Cardiac ventricle fibroblast (primary cell): ENCODE results near the gene RAD51AP1. TPM values are rescaled to one million over a fixed set of nuclear protein-coding genes. Genes with fewer than 3 reads are reported as not detected.

Experiments used
- total RNA-seq: library from RNA; depleted of rRNA; stranded (reverse); fragments of >200 nt; gene quantifications from 2 replicates; pipeline ENCODE4 v1.2.3, GENCODE V29; 2015

Gene RAD51AP1, protein sequence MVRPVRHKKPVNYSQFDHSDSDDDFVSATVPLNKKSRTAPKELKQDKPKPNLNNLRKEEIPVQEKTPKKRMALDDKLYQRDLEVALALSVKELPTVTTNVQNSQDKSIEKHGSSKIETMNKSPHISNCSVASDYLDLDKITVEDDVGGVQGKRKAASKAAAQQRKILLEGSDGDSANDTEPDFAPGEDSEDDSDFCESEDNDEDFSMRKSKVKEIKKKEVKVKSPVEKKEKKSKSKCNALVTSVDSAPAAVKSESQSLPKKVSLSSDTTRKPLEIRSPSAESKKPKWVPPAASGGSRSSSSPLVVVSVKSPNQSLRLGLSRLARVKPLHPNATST
- total RNA-seq, result 1.7 and 2.3 TPM in 2 replicates

DNA sequence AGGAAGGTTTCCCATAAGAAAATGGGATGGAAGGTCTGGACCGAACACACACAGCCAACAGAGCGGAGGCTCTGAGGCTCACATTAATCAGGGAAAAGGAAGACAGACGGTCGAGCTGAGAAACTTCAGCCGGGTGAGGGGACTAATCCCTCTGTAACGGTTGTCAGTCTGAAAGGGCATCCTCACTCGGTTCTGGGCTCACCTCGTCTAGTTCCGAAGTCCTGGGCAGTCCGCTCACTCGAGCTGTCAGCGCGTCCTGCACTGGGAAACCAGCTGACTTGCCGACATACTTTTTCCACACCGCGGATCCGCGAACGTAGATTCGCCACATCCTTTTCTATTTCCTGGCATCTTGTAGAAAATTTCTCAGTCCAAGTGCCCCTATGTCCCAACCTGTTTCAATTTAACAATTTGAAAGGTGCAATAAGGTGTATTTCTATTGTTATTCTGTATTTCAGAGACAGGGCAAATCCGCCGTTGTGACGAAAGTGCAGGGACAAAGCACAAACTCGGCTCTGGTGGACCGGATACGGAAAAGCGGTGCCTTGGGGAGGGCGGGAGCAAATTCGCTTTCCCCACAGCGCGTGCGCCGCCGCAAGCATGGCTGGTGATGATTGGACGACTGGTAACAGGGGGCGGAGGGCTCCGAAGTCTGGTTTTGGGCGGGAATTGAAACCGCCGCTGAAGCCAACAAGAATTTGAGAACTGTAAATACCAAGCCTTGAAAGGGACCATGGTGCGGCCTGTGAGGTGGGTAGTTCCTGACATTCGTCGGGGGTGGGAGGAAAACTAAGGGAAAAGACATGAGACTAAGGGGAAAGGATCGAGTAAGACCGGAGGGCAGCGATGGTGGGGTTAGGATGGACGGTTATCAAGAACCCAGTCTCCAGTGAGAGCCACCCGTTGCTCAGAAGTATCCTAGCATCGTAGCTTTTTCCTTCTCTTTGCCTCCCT, at the start of gene RAD51AP1:
Gene RAD51AP1 (plus strand): TSS at position 684 of the 954 bp plus-strand sequence. CDS start 50 bp downstream, at position 734.

DNA sequence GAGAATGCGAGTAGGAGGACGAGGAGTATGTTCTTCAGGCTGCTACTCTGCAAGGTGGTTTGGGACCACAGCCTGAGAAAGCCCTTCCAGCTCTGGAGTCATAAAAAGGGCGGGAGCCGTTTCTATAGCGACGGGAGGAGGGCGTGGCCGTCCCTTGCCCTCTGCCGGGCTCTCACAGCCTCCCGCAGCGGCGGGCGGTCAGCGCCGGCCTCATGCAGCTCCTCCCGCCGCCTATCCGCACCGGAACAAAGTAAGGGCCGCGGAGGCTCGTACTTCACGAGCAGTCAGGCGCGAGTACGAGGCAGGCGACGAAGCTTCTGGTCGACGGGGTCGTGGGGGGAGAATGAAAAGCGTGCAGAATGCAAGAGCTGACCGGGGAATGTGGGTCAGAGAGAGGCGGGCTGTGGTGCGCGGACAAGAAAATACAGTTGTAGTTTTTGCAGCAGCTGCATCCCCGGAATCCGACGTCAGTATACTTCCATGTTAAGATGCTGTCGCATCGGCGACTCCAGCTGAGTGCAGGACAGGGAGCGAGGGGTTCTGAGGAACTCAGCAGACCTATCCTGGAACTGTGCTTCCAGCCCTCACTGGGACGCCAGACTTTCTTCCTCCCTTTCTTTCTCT, 23.5 kb downstream of the RAD51AP1 start, which contains the start of gene DYRK4:
Gene DYRK4 (plus strand): TSS at position 175 of the 624 bp plus-strand sequence. CDS start 38 bp downstream, at position 213.

Other genes with a start within 250 kb of the RAD51AP1 start
- 3.3 and 4.8 TPM in 2 replicates for gene TIGAR, start 217.7 kb upstream of the RAD51AP1 start, total RNA-seq
- gene FGF23, start 159.2 kb upstream of the RAD51AP1 start, total RNA-seq, result not detected in 2 replicates
- gene FGF6, start 93.1 kb upstream of the RAD51AP1 start, total RNA-seq, result not detected in 2 replicates
- 19.7 and 35.8 TPM in 2 replicates for gene DYRK4, start 23.3 kb downstream of the RAD51AP1 start, total RNA-seq
- gene AKAP3, start 110.2 kb downstream of the RAD51AP1 start, total RNA-seq, result 0.68 and 2.1 TPM in 2 replicates
- 16.9 and 33.4 TPM in 2 replicates for gene NDUFA9, start 110.2 kb downstream of the RAD51AP1 start, total RNA-seq
- not detected in 2 replicates for gene GALNT8, start 181.5 kb downstream of the RAD51AP1 start, total RNA-seq